ENCODE measurements around the gene CNN1.
"Not testable (repeated sequence)": the region's sequence is repeated elsewhere in the genome, so short reads cannot be mapped to it uniquely, and the experiment has no call there.

The CNN1 gene

DNA sequence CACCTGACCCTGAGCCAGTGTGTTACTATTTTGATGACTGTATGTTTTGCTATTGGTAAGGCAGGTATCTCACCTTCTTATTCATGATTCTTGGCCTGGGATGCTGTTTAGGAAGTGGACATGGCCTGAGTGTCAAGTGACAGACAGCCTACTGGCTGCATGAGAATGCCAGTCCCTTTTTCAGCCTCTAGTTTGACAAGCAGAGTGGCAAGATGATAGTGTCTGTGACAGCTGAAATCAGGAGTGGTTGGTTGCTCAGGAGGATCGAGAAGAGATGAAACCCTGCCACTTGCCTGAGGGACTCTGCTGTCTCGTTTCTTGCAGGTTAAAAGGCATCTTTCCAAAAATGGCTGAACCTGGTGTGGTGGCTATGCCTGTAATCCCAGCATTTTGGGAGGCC lies 27.5 kb downstream of the CNN1 start:
- DNase-seq: no peak

GRCh38 chr19:11570039-11570462 lies 31.4 kb downstream of the CNN1 start:
- no peak for DNase-seq

DNA sequence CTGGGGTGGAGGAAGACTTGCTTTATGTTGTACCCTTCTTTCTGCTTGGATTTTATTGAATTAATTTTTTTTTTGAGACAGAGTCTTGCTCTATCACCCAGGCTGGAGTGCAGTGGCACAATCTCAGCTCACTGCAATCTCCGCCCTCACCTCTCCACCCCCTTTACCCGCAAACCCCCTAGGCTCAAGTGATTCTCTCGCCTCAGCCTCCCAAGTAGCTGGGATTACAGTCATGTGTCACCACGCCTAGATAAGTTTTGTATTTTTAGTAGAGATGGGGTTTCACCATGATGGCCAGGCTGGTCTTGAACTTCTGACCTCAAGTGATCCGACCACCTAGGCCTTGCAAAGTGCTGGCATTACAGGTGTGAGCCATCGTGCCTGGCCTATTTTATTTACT lies 34.7 kb downstream of the CNN1 start:
- DNase-seq: not testable (repeated sequence)

DNA sequence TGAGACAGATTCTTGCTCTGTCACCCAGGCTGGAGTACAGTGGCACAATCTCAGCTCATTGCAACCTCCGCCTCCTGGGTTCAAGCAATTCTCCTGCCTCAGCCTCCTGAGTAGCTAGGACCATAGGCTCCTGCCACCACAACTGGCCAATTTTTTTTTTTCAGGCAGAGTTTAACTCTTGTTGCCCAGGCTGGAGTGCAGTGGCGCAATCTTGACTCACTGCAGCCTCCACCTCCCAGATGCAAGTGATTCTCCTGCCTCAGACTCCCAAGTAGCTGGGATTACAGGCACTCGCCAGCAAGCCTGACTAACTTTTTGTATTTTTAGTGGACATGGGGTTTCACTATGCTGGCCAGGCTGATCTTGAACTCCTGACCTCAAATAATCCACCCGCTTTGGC lies 35.1 kb downstream of the CNN1 start:
- not testable (repeated sequence) for DNase-seq

DNA sequence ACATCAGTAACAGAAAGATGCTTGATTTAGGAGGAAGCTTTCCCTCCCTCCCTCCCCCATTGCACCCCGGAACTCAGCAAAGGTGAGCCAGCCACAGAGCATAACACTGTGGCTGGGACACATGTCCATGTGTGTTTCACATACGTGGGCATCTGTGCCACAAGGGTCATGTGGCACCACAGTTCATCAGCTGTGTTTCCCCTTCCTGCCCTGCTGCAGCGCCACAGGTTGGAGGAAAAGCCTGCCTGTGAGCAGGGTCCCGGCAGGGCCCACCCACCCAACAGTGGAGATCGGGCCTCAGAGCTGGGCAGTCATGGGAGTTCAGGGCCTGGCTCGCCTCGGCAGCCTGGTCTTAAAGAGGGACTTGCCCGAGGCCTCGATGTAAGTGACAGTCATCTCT lies 36.0 kb downstream of the CNN1 start:
- no peak for DNase-seq

- no peak for DNase-seq
These were observed 37.6 kb downstream of the CNN1 start for GRCh38 chr19:11576227-11576626.

- DNase-seq: no peak
These were observed 39.0 kb downstream of the CNN1 start, which contains the start of gene ACP5 for GRCh38 chr19:11577451-11578257. Gene ACP5, minus strand, starts transcription at chr19:11577645. Its CDS starts 328 bp downstream, at chr19:11577317.

- DNase-seq: peak; percentile 34
These were observed 39.8 kb downstream of the CNN1 start for GRCh38 chr19:11578258-11579142.

GRCh38 chr19:11580116-11580515 lies 41.5 kb downstream of the CNN1 start:
- DNase-seq: no peak

- DNase-seq: peak; percentile 29
These were observed 43.1 kb downstream of the CNN1 start for GRCh38 chr19:11581740-11582139.

GRCh38 chr19:11586331-11586730 lies 47.7 kb downstream of the CNN1 start:
- no peak for DNase-seq

- DNase-seq: peak; percentile 66
These were observed 48.8 kb downstream of the CNN1 start for GRCh38 chr19:11587302-11587974.

GRCh38 chr19:11587975-11588631 lies 49.5 kb downstream of the CNN1 start:
- DNase-seq: no peak

DNA sequence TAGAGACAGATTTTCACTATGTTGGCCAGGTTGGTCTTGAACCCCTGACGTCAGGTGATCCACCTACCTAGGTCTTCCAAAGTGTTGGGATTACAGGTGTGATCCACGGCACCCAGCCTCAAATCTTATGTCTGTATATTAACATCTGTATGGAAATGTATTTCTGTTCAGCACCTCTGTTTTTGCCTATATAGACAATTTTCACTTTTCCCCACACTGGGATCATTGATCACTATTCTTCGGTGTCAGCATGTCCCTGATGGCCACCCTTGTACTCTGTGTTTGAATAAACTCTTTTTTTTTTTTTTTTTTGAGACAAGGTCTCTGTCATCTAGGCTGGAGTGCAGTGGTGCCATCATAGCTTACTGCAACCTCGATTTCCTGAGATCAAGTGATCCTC lies 55.4 kb downstream of the CNN1 start:
- no peak for DNase-seq

- no peak for DNase-seq
These were observed 57.5 kb downstream of the CNN1 start for GRCh38 chr19:11596156-11596555.

GRCh38 chr19:11597202-11598102 lies 58.8 kb downstream of the CNN1 start, which contains the start of gene ZNF627:
Gene ZNF627, plus strand, starts transcription at chr19:11597483. Its CDS starts 145 bp downstream, at chr19:11597628.
- peak; percentile 96 for DNase-seq

GRCh38 chr19:11598103-11598483 lies 59.4 kb downstream of the CNN1 start:
- no peak for DNase-seq

GRCh38 chr19:11598746-11599145 lies 60.1 kb downstream of the CNN1 start:
- no peak for DNase-seq

GRCh38 chr19:11599704-11600103 lies 61.1 kb downstream of the CNN1 start:
- not testable (repeated sequence) for DNase-seq
